GM23338 (cell line): ENCODE data around the gene EFNB3. TPM values are rescaled to one million over a fixed set of nuclear protein-coding genes. Genes with fewer than 3 reads are reported as not detected.

Experiments used
- ATAC-seq: fragments of 200-7000 bp; cut with Tn5 transposase; 3 replicates; pipeline ENCODE4 v1.9.1; 2020
- DNase-seq: peaks from one replicate; pipeline ENCODE4 v3.0.0-alpha.2; 2015; ENCODE audit warnings: low spot score
- H2AFZ ChIP-seq: fragments of 200-600 bp; sonication (generic); 2 replicates; pipeline ENCODE4 v1.8.0; 2016; ENCODE audit warnings: antibody characterized with exemption, mild to moderate bottlenecking, moderate library complexity
- H3F3A ChIP-seq: fragments of 200-600 bp; sonication (generic); replicated peaks from 2 replicates; pipeline ENCODE4 v1.8.0; 2017; ENCODE audit warnings: antibody characterized with exemption, mixed run types, low read depth
- H3K27ac ChIP-seq: fragments of 200-600 bp; sonication (generic); 2 replicates; pipeline ENCODE4 v1.6.1; 2016; ENCODE audit warnings: low read depth
- H3K27me3 ChIP-seq: fragments of 200-600 bp; sonication (generic); 2 replicates; pipeline ENCODE4 v1.8.0; 2016; ENCODE audit warnings: mild to moderate bottlenecking, mixed run types, moderate library complexity; ENCODE audit not compliant: insufficient read depth
- H3K36me3 ChIP-seq: fragments of 200-600 bp; sonication (generic); 2 replicates; pipeline ENCODE4 v1.8.0; 2016; ENCODE audit warnings: mild to moderate bottlenecking; ENCODE audit not compliant: insufficient read depth
- H3K4me1 ChIP-seq: fragments of 200-600 bp; sonication (generic); 2 replicates; pipeline ENCODE4 v1.8.0; 2016; ENCODE audit warnings: mild to moderate bottlenecking, moderate library complexity; ENCODE audit not compliant: insufficient read depth
- H3K4me2 ChIP-seq: fragments of 200-600 bp; sonication (generic); 2 replicates; pipeline ENCODE4 v1.7.1; 2017; ENCODE audit warnings: mixed run types
- H3K4me3 ChIP-seq: fragments of 200-600 bp; sonication (generic); 2 replicates; pipeline ENCODE4 v1.6.1; 2016; ENCODE audit warnings: mixed run types
- H3K79me2 ChIP-seq: fragments of 200-600 bp; sonication (generic); replicated peaks from 2 replicates; pipeline ENCODE4 v1.8.0; 2017; ENCODE audit warnings: mild to moderate bottlenecking; ENCODE audit not compliant: insufficient read depth
- H3K9me2 ChIP-seq: fragments of 200-600 bp; sonication (generic); 2 replicates; pipeline ENCODE4 v1.8.0; 2017; ENCODE audit not compliant: insufficient read depth
- H4K20me1 ChIP-seq: fragments of 200-600 bp; sonication (generic); replicated peaks from 2 replicates; pipeline ENCODE4 v1.8.0; 2017; ENCODE audit warnings: mild to moderate bottlenecking; ENCODE audit not compliant: insufficient read depth
- H3K27ac Mint-ChIP-seq: 2 replicates; pipeline ENCODE4 v1.8.0; 2020; ENCODE audit warnings: inconsistent platforms, mild to moderate bottlenecking, moderate library complexity, mixed read lengths
- H3K27me3 Mint-ChIP-seq: 3 replicates; pipeline ENCODE4 v1.8.0; 2022; ENCODE audit warnings: low read depth, mild to moderate bottlenecking, moderate library complexity, mixed read lengths, inconsistent platforms; ENCODE audit not compliant: insufficient read depth, poor library complexity
- H3K36me3 Mint-ChIP-seq: 3 replicates; pipeline ENCODE4 v1.8.0; 2021; ENCODE audit warnings: low read depth, mild to moderate bottlenecking, inconsistent platforms, moderate library complexity, mixed read lengths
- H3K4me1 Mint-ChIP-seq: 3 replicates; pipeline ENCODE4 v1.8.0; 2020; ENCODE audit warnings: mild to moderate bottlenecking, inconsistent platforms, mixed read lengths
- H3K4me3 Mint-ChIP-seq: 3 replicates; pipeline ENCODE4 v1.8.0; 2021; ENCODE audit warnings: moderate library complexity, mild to moderate bottlenecking, inconsistent platforms, mixed read lengths
- H3K9me3 Mint-ChIP-seq: 3 replicates; pipeline ENCODE4 v1.8.0; 2020; ENCODE audit warnings: moderate library complexity, mild to moderate bottlenecking, inconsistent platforms, mixed read lengths
- CTCF ChIP-seq, 2 experiments: fragments of 200-600 bp in 1 of 2; sonication (generic) in 1 of 2; conservative IDR thresholded peaks; 2 replicates each; pipeline versions ENCODE4 v1.5.1 to v1.6.1; 2016 to 2017; ENCODE audit warnings: antibody characterized with exemption in 2 of 2, low read depth in 2 of 2, mild to moderate bottlenecking in 2 of 2, moderate library complexity in 1 of 2
- ETS1 ChIP-seq: IDR thresholded peaks from 2 replicates; pipeline ENCODE4 v1.6.1; 2016; ENCODE audit warnings: antibody characterized with exemption
- EZH2 ChIP-seq: fragments of 200-600 bp; sonication (generic); IDR thresholded peaks from one replicate; pipeline ENCODE4 v1.8.0; 2017; ENCODE audit warnings: antibody characterized with exemption, mild to moderate bottlenecking, low read depth; ENCODE audit not compliant: unreplicated experiment
- EZH2phosphoT487 ChIP-seq: fragments of 200-600 bp; sonication (generic); IDR thresholded peaks from one replicate; pipeline ENCODE4 v1.8.1; 2018; ENCODE audit warnings: antibody characterized with exemption; ENCODE audit not compliant: unreplicated experiment
- POLR2AphosphoS5 ChIP-seq: IDR thresholded peaks from 2 replicates; pipeline ENCODE4 v1.6.1; 2016; ENCODE audit warnings: antibody characterized with exemption, low read depth
- REST ChIP-seq: IDR thresholded peaks from one replicate; pipeline ENCODE4 v1.6.1; 2018; ENCODE audit warnings: antibody characterized with exemption; ENCODE audit not compliant: unreplicated experiment
- STAT1 ChIP-seq: IDR thresholded peaks from one replicate; pipeline ENCODE4 v1.6.1; 2016; ENCODE audit warnings: antibody characterized with exemption; ENCODE audit not compliant: unreplicated experiment
- ZNF114 ChIP-seq: fragments of 250-450 bp; sonication (Bioruptor Pico); IDR thresholded peaks from 2 replicates; pipeline ENCODE4 v1.5.0; 2020; ENCODE audit warnings: mild to moderate bottlenecking, moderate library complexity
- ZNF462 ChIP-seq: fragments of 250-450 bp; sonication (Bioruptor Pico); IDR thresholded peaks from 2 replicates; pipeline ENCODE4 v1.5.0; 2020; ENCODE audit warnings: mild to moderate bottlenecking, moderate library complexity
- polyA plus RNA-seq: library from polyadenylated mRNA; unstranded; fragments of >200 nt; fragmentation: Nextera tagmentation; extraction: Ambion mirVana; gene quantifications from 2 replicates; pipeline ENCODE4 v1.2.1, GENCODE V29; 2016
- total RNA-seq: library from RNA; depleted of rRNA; stranded (reverse); fragments of >200 nt; shearing (Covaris generic); gene quantifications from 2 replicates; pipeline ENCODE4 v1.2.3, GENCODE V29; 2014

Gene EFNB3
- total and polyA plus RNA-seq, 2 experiments from 2014 or later: 4.2 to 11.5 TPM

GRCh38 chr17:7742729-7743128 is 37.7 kb downstream of the EFNB3 start:
- H3K27me3 Mint-ChIP-seq: peaks cover 10% of the 10 kb centered on the region
- no peaks in the 10 kb centered on the region for H3K79me2 ChIP-seq
- DNase-seq (no peak), ATAC-seq (no peak)
- H3K27ac Mint-ChIP-seq: no peak overlapping the region
- H3K27ac ChIP-seq: no peak overlapping the region
- no peaks in the 10 kb centered on the region for H3K27me3 ChIP-seq
- no peak overlapping the region; the same call in 1 of the 2 replicates for H2AFZ ChIP-seq
- no peaks in the 10 kb centered on the region for H3K4me1 ChIP-seq
- H3K9me3 Mint-ChIP-seq: no peaks in the 10 kb centered on the region
- TF ChIP-seq ETS1: no peak
- no peak for TF ChIP-seq ZNF114 (CRISPR knock-in tag)
- H3F3A ChIP-seq: no peaks in the 10 kb centered on the region
- H3K4me3 ChIP-seq: no peak overlapping the region
- H3K36me3 Mint-ChIP-seq: no peaks in the 10 kb centered on the region
- no peak overlapping the region; the same call in 2 of the 3 replicates for H3K4me3 Mint-ChIP-seq
- no peaks in the 10 kb centered on the region for H3K9me2 ChIP-seq
- H3K4me1 Mint-ChIP-seq: no peaks in the 10 kb centered on the region
- H3K36me3 ChIP-seq: no peaks in the 10 kb centered on the region
- H3K4me2 ChIP-seq: no peak overlapping the region
- H4K20me1 ChIP-seq: no peaks in the 10 kb centered on the region

DNA sequence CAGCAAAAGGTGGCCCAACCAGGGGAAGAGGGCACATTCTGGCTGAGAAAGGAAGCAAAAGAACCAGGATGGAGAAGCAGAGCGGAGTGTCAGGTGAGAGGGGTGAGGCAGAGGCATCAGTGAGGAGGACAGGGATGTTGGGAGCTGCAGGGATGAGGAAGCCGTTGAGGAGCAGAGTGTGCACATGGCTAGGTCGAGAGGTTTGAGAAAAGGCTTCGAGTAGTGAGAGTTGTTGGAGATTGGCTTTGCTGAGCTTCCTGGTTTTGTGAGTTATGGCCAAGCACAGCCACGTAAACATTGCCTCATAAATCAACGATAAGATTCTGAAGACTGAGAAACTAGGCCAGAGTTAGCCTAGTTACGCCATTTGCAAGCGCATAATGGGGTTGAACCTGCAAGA is 39.4 kb downstream of the EFNB3 start:
- no peaks in the 10 kb centered on the region for H3K4me1 ChIP-seq
- Mint-ChIP-seq H3K36me3 (no peaks in the 10 kb centered on the region), H3K9me3 (no peaks in the 10 kb centered on the region), H3K4me3 (no peak overlapping the region), H3K27ac (no peak overlapping the region), H3K4me1 (no peaks in the 10 kb centered on the region), H3K27me3 (peaks cover 8% of the 10 kb centered on the region)
- H3K4me2 ChIP-seq: no peak overlapping the region
- 0 out of 2 replicates have a peak, but pooled peaks cover 1% of the 10 kb centered on the region for H4K20me1 ChIP-seq
- no peaks in the 10 kb centered on the region for H3K79me2 ChIP-seq
- no peak for ATAC-seq
- 0 out of 2 replicates have a peak overlapping the region, but pooled peaks have one; percentile 66 for H2AFZ ChIP-seq
- no peaks in the 10 kb centered on the region for H3K9me2 ChIP-seq
- TF ChIP-seq EZH2phosphoT487: no peak
- no peak for TF ChIP-seq CTCF (conservative IDR thresholded peaks at IDR 0.05; ENCODE audit: low read depth in 2 of 2)
- no peak for TF ChIP-seq EZH2
- TF ChIP-seq REST: no peak
- TF ChIP-seq POLR2AphosphoS5: no peak
- TF ChIP-seq STAT1: no peak
- TF ChIP-seq ZNF114 (CRISPR knock-in tag): no peak
- TF ChIP-seq ZNF462 (CRISPR knock-in tag): no peak
- no peaks in the 10 kb centered on the region for H3K36me3 ChIP-seq
- H3K27me3 ChIP-seq: no peaks in the 10 kb centered on the region
- H3F3A ChIP-seq: no peaks in the 10 kb centered on the region
- no peak overlapping the region for H3K27ac ChIP-seq
- DNase-seq: no peak
- no peak overlapping the region for H3K4me3 ChIP-seq
